ENCODE data around the gene GTPBP6.

DNA sequence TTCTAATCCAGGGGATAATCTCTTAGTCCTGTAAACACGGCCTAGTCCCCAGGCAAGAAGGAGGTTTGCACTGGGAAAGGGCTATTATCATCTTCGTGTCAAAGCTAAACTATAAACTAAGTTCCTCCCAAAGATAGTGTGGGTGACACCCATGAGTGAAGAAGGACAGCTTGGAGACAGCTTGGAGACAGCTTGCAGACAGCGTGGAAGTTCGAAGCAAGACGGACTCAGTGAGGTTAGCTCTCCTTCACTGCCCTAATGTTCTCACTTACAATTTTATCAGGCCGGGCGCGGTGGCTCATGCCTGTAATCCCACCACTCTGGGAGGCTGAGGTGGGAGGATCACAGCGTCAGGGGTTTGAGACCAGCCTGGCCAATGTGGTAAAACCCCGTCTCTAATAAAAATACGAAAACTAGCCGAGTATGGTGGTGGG lies 56.7 kb downstream of the GTPBP6 start:
- TF ChIP-seq, protein P1, sequence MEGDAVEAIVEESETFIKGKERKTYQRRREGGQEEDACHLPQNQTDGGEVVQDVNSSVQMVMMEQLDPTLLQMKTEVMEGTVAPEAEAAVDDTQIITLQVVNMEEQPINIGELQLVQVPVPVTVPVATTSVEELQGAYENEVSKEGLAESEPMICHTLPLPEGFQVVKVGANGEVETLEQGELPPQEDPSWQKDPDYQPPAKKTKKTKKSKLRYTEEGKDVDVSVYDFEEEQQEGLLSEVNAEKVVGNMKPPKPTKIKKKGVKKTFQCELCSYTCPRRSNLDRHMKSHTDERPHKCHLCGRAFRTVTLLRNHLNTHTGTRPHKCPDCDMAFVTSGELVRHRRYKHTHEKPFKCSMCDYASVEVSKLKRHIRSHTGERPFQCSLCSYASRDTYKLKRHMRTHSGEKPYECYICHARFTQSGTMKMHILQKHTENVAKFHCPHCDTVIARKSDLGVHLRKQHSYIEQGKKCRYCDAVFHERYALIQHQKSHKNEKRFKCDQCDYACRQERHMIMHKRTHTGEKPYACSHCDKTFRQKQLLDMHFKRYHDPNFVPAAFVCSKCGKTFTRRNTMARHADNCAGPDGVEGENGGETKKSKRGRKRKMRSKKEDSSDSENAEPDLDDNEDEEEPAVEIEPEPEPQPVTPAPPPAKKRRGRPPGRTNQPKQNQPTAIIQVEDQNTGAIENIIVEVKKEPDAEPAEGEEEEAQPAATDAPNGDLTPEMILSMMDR (IDR thresholded peaks at IDR 0.05) = no peak
- TF ChIP-seq POLR2A (IDR thresholded peaks at IDR 0.05) (no peak), POLR2AphosphoS5 (IDR thresholded peaks at IDR 0.05) (no peak)
